ENCODE measurements around the gene CNOT3. TPM values are rescaled to one million over a fixed set of nuclear protein-coding genes. Genes with fewer than 3 reads are reported as not detected.

CNOT3 gene
- total and polyA plus RNA-seq, 9 of the 15 experiments (the other 6 are each of a cell fraction or from before 2014, with no cell fraction given): 0.27 to 60.4 (median 9.9) TPM

- TF ChIP-seq ZNF740 (CRISPR knock-in tag; IDR thresholded peaks at IDR 0.05) (0 out of 2 replicates have a peak, but pooled peaks have one; percentile 48), ZNF740 (tag; IDR thresholded peaks at IDR 0.05) (no peak), SP2 (IDR thresholded peaks at IDR 0.05; ENCODE audit: extremely low read depth, low read depth, low read length, poor library complexity, severe bottlenecking) (peak; percentile 84), CREB5 (CRISPR knock-in tag; IDR thresholded peaks at IDR 0.05) (no peak), SOX6 (IDR thresholded peaks at IDR 0.05) (peak; percentile 31; the same call in 1 of the 2 replicates), HMGXB4 (CRISPR knock-in tag; IDR thresholded peaks at IDR 0.05) (peak; percentile 76; the same call in 1 of the 2 replicates), MYNN (IDR thresholded peaks at IDR 0.05) (no peak), MYNN (CRISPR knock-in tag; IDR thresholded peaks at IDR 0.05) (no peak), ZNF764 (CRISPR knock-in tag; IDR thresholded peaks at IDR 0.05; ENCODE audit: low read depth) (no peak), FOS (IDR thresholded peaks at IDR 0.05; ENCODE audit: extremely low read depth, insufficient read length) (peak; percentile 98), ZNF639 (CRISPR knock-in tag; conservative IDR thresholded peaks at IDR 0.05 in 1 of 2, IDR thresholded peaks at IDR 0.05 in 1 of 2) (no peak), ZNF57 (CRISPR knock-in tag; IDR thresholded peaks at IDR 0.05) (no peak), FOXP4 (CRISPR knock-in tag; IDR thresholded peaks at IDR 0.05; ENCODE audit: borderline replicate concordance) (no peak), SMARCA4 (IDR thresholded peaks at IDR 0.05) (no peak), HNRNPH1 (optimal IDR thresholded peaks at IDR 0.05; ENCODE audit: low read depth, low read length) (no peak), KDM2B (CRISPR knock-in tag; IDR thresholded peaks at IDR 0.05) (0 out of 2 replicates have a peak, but pooled peaks have one; percentile 4), WHSC1 (IDR thresholded peaks at IDR 0.05; ENCODE audit: low read length) (no peak), PHB (CRISPR knock-in tag; IDR thresholded peaks at IDR 0.05) (no peak), EZH2 (IDR thresholded peaks at IDR 0.05; ENCODE audit: borderline replicate concordance, low read depth, low read length) (no peak)
Measured at GRCh38 chr19:54159352-54160181, 22.0 kb downstream of the CNOT3 start, which contains the start of gene LENG1 (continued).

All from K562 (cell line).